BE2C (cell line): ENCODE data around the gene TP53TG3E. TPM values are rescaled to one million over a fixed set of nuclear protein-coding genes. Genes with fewer than 3 reads are reported as not detected.
"Not testable (repeated sequence)": the region's sequence is repeated elsewhere in the genome, so short reads cannot be mapped to it uniquely, and the experiment has no call there.

Experiments
- DNase-seq: peaks from one replicate; pipeline ENCODE4 v3.0.0-alpha.2; 2020
- H3K27me3 ChIP-seq: fragments of 250-450 bp; sonication (Bioruptor Pico); 2 replicates; pipeline ENCODE4 v1.5.1; 2020; ENCODE audit warnings: mild to moderate bottlenecking
- H3K36me3 ChIP-seq: fragments of 250-450 bp; sonication (Bioruptor Pico); 2 replicates; pipeline ENCODE4 v1.5.1; 2020; ENCODE audit warnings: mild to moderate bottlenecking
- H3K4me1 ChIP-seq: fragments of 250-450 bp; sonication (Bioruptor Pico); 2 replicates; pipeline ENCODE4 v1.5.1; 2020
- H3K4me3 ChIP-seq: 2 replicates; pipeline ENCODE4 v1.5.1; 2011; ENCODE audit warnings: low read depth, low read length
- H3K9me3 ChIP-seq: fragments of 250-450 bp; sonication (Bioruptor Pico); 2 replicates; pipeline ENCODE4 v1.5.1; 2020
- polyA plus RNA-seq: library from polyadenylated mRNA; unstranded; fragments of >200 nt; gene quantifications from one replicate; pipeline ENCODE4 v1.2.1, GENCODE V29; 2012; ENCODE audit warnings: low read depth, missing spikeins; ENCODE audit not compliant: insufficient read length, insufficient read depth

TP53TG3E gene
- not detected for polyA plus RNA-seq

- not testable (repeated sequence) for H3K27me3 ChIP-seq, H3K9me3 ChIP-seq, H3K36me3 ChIP-seq, DNase-seq, H3K4me3 ChIP-seq, H3K4me1 ChIP-seq
Observed at GRCh38 chr16:33304006-33304405, at the start of gene TP53TG3E. TP53TG3E (plus strand) TSS chr16:33304306; CDS start chr16:33304374, 68 bp downstream.

- not testable (repeated sequence) for H3K27me3 ChIP-seq, H3K4me3 ChIP-seq, H3K9me3 ChIP-seq, H3K36me3 ChIP-seq, H3K4me1 ChIP-seq
- DNase-seq: peak; percentile 63
Observed at GRCh38 chr16:33336226-33337012, 32.3 kb downstream of the TP53TG3E start.

GRCh38 chr16:33337627-33338542, 33.8 kb downstream of the TP53TG3E start:
- H3K36me3 ChIP-seq, H3K4me3 ChIP-seq, H3K9me3 ChIP-seq, H3K27me3 ChIP-seq, H3K4me1 ChIP-seq: not testable (repeated sequence)
- DNase-seq: peak; percentile 48

- not testable (repeated sequence) for H3K4me3 ChIP-seq, H3K4me1 ChIP-seq, H3K9me3 ChIP-seq, H3K36me3 ChIP-seq, H3K27me3 ChIP-seq
- DNase-seq: peak; percentile 21
Observed at GRCh38 chr16:33338543-33338951, 34.4 kb downstream of the TP53TG3E start.

- H3K4me3 ChIP-seq, H3K27me3 ChIP-seq, H3K9me3 ChIP-seq, H3K4me1 ChIP-seq, H3K36me3 ChIP-seq: not testable (repeated sequence)
- peak; percentile 60 for DNase-seq
Observed at GRCh38 chr16:33339093-33340061, 35.3 kb downstream of the TP53TG3E start.
